ENCODE measurements around the gene CCDC27. TPM values are rescaled to one million over a fixed set of nuclear protein-coding genes. Genes with fewer than 3 reads are reported as not detected.

The CCDC27 gene
- total RNA-seq, 1 donor from 2014 or later, result not detected

DNA sequence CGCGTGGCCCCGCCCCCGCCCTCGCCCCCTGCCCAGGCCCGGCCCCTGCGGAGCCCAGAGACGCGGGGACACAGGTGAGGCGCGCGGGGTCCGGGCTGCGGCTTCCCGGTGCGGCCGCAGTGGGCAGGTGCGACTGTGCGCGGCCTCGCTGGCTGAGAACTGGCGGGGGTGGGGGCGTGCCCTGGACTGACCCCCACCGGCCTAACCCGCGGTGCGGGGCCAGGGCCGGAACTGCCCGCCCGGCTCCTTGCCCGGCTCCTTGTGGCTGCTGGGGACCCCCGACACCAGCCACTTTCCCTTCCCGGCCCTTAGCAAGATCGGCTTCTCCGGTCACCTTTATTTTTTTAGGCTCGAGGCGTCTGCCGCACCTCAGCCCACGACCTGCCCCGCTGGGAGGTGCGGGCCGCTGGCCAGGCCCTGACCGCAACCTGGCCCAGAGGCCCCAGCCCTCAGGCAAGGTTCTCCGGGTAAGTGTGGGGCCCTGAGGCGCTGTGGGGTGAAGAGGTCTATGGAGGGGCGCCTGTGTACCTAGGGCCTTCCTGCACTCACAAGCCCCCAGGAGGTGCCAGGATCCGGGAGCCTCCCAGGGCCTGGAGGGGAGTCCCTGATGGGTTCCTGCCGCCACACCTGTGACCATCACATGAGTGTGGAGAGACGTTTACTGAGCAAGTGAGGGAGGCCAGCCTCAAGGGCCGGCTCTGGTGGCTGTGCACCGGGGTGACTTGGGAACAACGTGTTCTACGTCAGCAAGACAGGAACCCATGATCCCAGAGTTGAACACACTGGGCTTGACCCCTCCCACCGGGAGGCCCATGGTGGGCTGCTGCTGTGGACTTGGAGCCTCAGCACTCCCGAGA is 20.7 kb downstream of the CCDC27 start, which contains the start of gene SMIM1:
Gene SMIM1 (plus strand): TSS at position 35 of the 857 bp plus-strand sequence. CDS start 2,625 bp downstream, outside the sequence.
- Mint-ChIP-seq H3K4me1 (ENCODE audit: low read depth) (peaks cover 4% of the 10 kb centered on the region), H3K27me3 (peaks cover 4% of the 10 kb centered on the region), H3K4me3 (ENCODE audit: low read depth) (peak within 1 kb of the TSS; percentile 65), H3K36me3 (ENCODE audit: insufficient read depth) (no peaks in the 10 kb centered on the region), H3K27ac (no peak within 1 kb of the TSS), H3K9me3 (ENCODE audit: low read depth) (no peaks in the 10 kb centered on the region)
- no peak for DNase-seq (ENCODE audit: low spot score, unreplicated experiment)
- TF ChIP-seq, protein P1, sequence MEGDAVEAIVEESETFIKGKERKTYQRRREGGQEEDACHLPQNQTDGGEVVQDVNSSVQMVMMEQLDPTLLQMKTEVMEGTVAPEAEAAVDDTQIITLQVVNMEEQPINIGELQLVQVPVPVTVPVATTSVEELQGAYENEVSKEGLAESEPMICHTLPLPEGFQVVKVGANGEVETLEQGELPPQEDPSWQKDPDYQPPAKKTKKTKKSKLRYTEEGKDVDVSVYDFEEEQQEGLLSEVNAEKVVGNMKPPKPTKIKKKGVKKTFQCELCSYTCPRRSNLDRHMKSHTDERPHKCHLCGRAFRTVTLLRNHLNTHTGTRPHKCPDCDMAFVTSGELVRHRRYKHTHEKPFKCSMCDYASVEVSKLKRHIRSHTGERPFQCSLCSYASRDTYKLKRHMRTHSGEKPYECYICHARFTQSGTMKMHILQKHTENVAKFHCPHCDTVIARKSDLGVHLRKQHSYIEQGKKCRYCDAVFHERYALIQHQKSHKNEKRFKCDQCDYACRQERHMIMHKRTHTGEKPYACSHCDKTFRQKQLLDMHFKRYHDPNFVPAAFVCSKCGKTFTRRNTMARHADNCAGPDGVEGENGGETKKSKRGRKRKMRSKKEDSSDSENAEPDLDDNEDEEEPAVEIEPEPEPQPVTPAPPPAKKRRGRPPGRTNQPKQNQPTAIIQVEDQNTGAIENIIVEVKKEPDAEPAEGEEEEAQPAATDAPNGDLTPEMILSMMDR (IDR thresholded peaks at IDR 0.05; ENCODE audit: unreplicated experiment), result no peak

DNA sequence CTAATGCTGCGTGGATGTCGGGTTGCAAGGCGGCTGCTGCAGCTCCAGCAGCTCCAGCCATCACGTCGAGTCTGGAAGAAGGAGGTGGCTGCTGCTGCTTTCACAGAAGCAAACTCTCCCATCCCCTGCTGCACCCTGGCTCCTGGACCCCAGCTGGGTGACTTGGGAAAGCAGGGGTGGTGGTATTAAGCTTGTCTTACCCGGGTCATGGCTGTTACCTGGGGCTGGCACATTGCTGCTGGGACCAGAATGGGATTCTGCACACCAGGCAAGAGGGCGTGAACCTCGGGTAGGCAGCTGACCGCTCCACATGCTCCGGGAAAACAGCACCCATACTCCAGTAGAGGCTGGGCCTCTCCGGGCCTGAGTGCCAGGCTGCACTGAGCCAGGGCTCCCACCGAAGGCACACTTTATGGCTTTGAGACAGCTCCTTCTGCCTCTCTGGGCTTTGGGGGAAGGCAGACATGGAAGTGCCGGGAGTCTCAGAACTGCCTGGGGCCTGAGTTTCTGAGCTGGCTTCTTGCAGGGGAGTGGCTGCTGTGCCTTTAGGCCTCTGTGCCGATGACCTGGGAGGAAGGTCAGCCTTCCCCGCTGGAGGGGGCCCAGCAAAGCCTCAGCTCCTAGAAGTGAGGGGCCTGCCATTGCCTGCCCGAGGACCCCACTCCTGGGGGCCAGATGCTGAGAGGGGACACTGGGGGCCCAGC is 21.5 kb downstream of the CCDC27 start:
- TF ChIP-seq, protein P1 (IDR thresholded peaks at IDR 0.05; ENCODE audit: unreplicated experiment), result no peak
- H3K27ac Mint-ChIP-seq, result no peak overlapping the region
- H3K4me1 Mint-ChIP-seq (ENCODE audit: low read depth), result peaks cover 4% of the 10 kb centered on the region
- H3K4me3 Mint-ChIP-seq (ENCODE audit: low read depth), result peak overlapping the region; percentile 65
- no peak for DNase-seq (ENCODE audit: low spot score, unreplicated experiment)
- no peaks in the 10 kb centered on the region for H3K36me3 Mint-ChIP-seq (ENCODE audit: insufficient read depth)
- H3K27me3 Mint-ChIP-seq, result peaks cover 4% of the 10 kb centered on the region
- no peaks in the 10 kb centered on the region for H3K9me3 Mint-ChIP-seq (ENCODE audit: low read depth)

DNA sequence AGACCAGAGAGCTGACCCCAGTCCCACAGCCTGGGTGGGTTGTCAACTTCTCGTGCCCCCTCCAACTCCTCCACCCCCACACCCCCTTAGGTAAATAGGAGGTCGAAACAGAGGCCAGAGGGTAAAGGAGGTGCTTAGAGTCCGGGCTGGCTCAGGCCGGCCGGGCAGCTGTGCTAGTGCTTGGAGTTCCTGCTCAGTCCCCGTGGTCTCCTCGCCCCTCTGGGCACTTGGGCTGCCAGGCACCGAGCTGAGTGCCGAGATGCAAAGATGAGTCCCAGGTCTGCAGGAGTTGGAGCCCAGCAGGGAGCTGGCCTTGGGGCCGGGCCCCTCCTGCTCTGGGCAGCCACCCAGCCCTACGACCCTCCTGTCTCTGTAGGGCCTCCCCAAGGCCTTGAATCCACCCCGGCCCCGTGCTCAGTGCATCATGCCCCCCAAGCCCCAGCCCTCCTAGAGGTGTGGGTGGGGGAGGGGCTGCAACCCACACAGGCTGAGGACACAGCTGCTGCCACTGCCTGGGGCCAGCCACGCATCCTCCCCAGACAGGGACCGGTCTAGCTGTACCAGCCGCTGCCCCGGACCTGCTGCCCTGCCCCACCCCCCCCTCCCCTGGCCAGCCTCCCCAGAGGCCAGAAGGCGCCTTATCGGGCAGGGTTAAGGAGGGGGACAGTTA is 22.2 kb downstream of the CCDC27 start:
- Mint-ChIP-seq H3K4me1 (ENCODE audit: low read depth) (peaks cover 4% of the 10 kb centered on the region), H3K4me3 (ENCODE audit: low read depth) (no peak overlapping the region), H3K27ac (no peak overlapping the region), H3K27me3 (peaks cover 4% of the 10 kb centered on the region), H3K36me3 (ENCODE audit: insufficient read depth) (no peaks in the 10 kb centered on the region), H3K9me3 (ENCODE audit: low read depth) (no peaks in the 10 kb centered on the region)
- DNase-seq (ENCODE audit: low spot score, unreplicated experiment), result no peak
- TF ChIP-seq, protein P1 (IDR thresholded peaks at IDR 0.05; ENCODE audit: unreplicated experiment), result no peak

DNA sequence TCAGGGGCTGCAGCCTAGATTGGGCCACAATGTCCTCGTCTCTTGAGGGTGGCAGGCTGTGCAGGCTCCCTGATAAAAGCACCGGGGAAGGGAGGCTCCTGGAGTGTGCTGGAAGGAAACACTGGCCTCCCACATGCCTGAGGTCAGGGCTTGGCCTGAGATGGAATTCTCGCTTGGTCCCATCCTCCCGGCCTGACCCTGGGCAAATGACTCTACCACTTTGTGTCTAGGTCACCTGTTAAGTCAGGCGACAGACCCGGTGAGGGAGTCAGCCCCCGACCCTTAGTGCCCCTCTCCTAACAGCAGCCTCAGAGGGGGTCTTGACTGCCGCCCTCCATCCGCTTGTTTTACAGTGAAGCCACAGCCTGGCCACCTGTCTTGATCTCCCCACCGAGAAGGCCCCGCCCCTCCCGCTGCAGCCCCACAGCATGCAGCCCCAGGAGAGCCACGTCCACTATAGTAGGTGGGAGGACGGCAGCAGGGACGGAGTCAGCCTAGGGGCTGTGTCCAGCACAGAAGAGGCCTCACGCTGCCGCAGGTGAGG is 22.8 kb downstream of the CCDC27 start:
- Mint-ChIP-seq H3K4me1 (ENCODE audit: low read depth) (peaks cover 4% of the 10 kb centered on the region), H3K36me3 (ENCODE audit: insufficient read depth) (peaks cover 4% of the 10 kb centered on the region), H3K27me3 (peaks cover 4% of the 10 kb centered on the region), H3K4me3 (ENCODE audit: low read depth) (no peak overlapping the region), H3K27ac (no peak overlapping the region), H3K9me3 (ENCODE audit: low read depth) (no peaks in the 10 kb centered on the region)
- TF ChIP-seq, protein P1 (IDR thresholded peaks at IDR 0.05; ENCODE audit: unreplicated experiment), result no peak
- DNase-seq (ENCODE audit: low spot score, unreplicated experiment), result no peak

All from progenitor cell of endocrine pancreas (in vitro differentiated cells).